Naive thymus-derived CD4-positive, alpha-beta T cell (primary cell): ENCODE results near the gene PPT1. TPM values are rescaled to one million over a fixed set of nuclear protein-coding genes. Genes with fewer than 3 reads are reported as not detected.
A peak's percentile ranks its signal among the peaks of the same experiment; 100 is the strongest.

Source experiments
- ATAC-seq: fragments of 150-1000 bp; cut with Tn5 transposase; 2 replicates; pipeline ENCODE4 v1.10.0; 2021; ENCODE audit warnings: mild to moderate bottlenecking, moderate library complexity
- CTCF ChIA-PET: fragments of 350-600 bp; sonication (Branson Sonifier 250); formaldehyde crosslinking; loops from one replicate; lab custom pipeline; 2021; ENCODE audit warnings: antibody characterized with exemption; lab: Charles Lee
- POLR2A ChIA-PET: fragments of 350-600 bp; sonication (Branson Sonifier 250); formaldehyde crosslinking; loops from one replicate; lab custom pipeline; 2021; ENCODE audit warnings: antibody characterized with exemption, inconsistent platforms; lab: Charles Lee
- DNase-seq, 9 donors: peaks; one replicate each; pipeline versions ENCODE4 v3.0.0 to v3.0.0-alpha.2; 2020 to 2022; ENCODE audit warnings: mixed read lengths in 1 of 9
- H3K27ac ChIP-seq: one replicate; pipeline ENCODE4 v1.7.0; 2013; ENCODE audit warnings: mild to moderate bottlenecking, low read depth, low read length, moderate library complexity
- H3K27me3 ChIP-seq, 2 donors: one replicate each; pipeline ENCODE4 v1.7.0; 2013; ENCODE audit warnings: low read length in 2 of 2, mild to moderate bottlenecking in 2 of 2, moderate library complexity in 2 of 2; ENCODE audit not compliant: control insufficient read depth in 2 of 2, insufficient read depth in 2 of 2
- H3K36me3 ChIP-seq, 3 experiments: 1 replicate in 2 of 3; 2 replicates in 1 of 3; pipeline ENCODE4 v1.7.0; 2013; ENCODE audit warnings: low read length in 3 of 3, mild to moderate bottlenecking in 3 of 3, moderate library complexity in 1 of 3; ENCODE audit not compliant: insufficient read depth in 3 of 3, control insufficient read depth in 2 of 3
- H3K4me1 ChIP-seq, 2 donors: one replicate each; pipeline ENCODE4 v1.7.0; 2013; ENCODE audit warnings: low read length in 2 of 2, mild to moderate bottlenecking in 2 of 2, moderate library complexity in 1 of 2; ENCODE audit not compliant: control insufficient read depth in 2 of 2, insufficient read depth in 2 of 2
- H3K4me3 ChIP-seq: 2 replicates; pipeline ENCODE4 v1.7.0; 2013; ENCODE audit warnings: mild to moderate bottlenecking, low read length
- H3K9me3 ChIP-seq, 3 experiments: 1 replicate in 2 of 3; 2 replicates in 1 of 3; pipeline ENCODE4 v1.7.0; 2013; ENCODE audit warnings: low read length in 3 of 3; ENCODE audit not compliant: control insufficient read depth in 2 of 3
- H3K27ac Mint-ChIP-seq, 9 donors: one replicate each; pipeline ENCODE4 v1.8.0; 2020 to 2022; ENCODE audit warnings: mixed read lengths in 9 of 9, mild to moderate bottlenecking in 8 of 9, moderate library complexity in 5 of 9, inconsistent platforms in 2 of 9
- H3K27me3 Mint-ChIP-seq, 5 donors: one replicate each; pipeline ENCODE4 v1.8.0; 2021 to 2022; ENCODE audit warnings: mixed read lengths in 5 of 5, mild to moderate bottlenecking in 1 of 5
- H3K36me3 Mint-ChIP-seq, 5 donors: one replicate each; pipeline ENCODE4 v1.8.0; 2020 to 2022; ENCODE audit warnings: mixed read lengths in 5 of 5, mild to moderate bottlenecking in 3 of 5, inconsistent platforms in 1 of 5
- H3K4me1 Mint-ChIP-seq, 7 donors: one replicate each; pipeline ENCODE4 v1.8.0; 2020 to 2022; ENCODE audit warnings: mixed read lengths in 7 of 7, mild to moderate bottlenecking in 3 of 7, inconsistent platforms in 1 of 7
- H3K4me3 Mint-ChIP-seq, 10 donors: one replicate each; pipeline ENCODE4 v1.8.0; 2020 to 2022; ENCODE audit warnings: mild to moderate bottlenecking in 10 of 10, mixed read lengths in 10 of 10, moderate library complexity in 6 of 10, inconsistent platforms in 2 of 10
- H3K9me3 Mint-ChIP-seq, 11 donors: one replicate each; pipeline ENCODE4 v1.8.0; 2020 to 2022; ENCODE audit warnings: mixed read lengths in 11 of 11, mild to moderate bottlenecking in 4 of 11, inconsistent platforms in 1 of 11, moderate library complexity in 1 of 11
- intact Hi-C, 2 donors: fragments of 100-400 bp; cut with micrococcal nuclease; formaldehyde crosslinking; loops; one replicate each; pipeline ENCODE4 v1.15.1; 2023
- polyA plus RNA-seq, 2 donors: library from polyadenylated mRNA; unstranded; fragments of 300-500 nt; fragmentation: Illumina TruSeq; gene quantifications; one replicate each; pipeline ENCODE4 v1.2.3, GENCODE V29; 2021
- total RNA-seq, 6 experiments: library from RNA in 5 of 6; stranded (reverse) in 5 of 6; gene quantifications; 1 replicate in 5 of 6; 2 replicates in 1 of 6; pipeline ENCODE4 v1.2.3 and lab custom pipeline; 2021 to 2026

Gene PPT1
- total and polyA plus RNA-seq, 7 experiments from 2014 or later: 51.8 to 264 (median 100) TPM

DNA sequence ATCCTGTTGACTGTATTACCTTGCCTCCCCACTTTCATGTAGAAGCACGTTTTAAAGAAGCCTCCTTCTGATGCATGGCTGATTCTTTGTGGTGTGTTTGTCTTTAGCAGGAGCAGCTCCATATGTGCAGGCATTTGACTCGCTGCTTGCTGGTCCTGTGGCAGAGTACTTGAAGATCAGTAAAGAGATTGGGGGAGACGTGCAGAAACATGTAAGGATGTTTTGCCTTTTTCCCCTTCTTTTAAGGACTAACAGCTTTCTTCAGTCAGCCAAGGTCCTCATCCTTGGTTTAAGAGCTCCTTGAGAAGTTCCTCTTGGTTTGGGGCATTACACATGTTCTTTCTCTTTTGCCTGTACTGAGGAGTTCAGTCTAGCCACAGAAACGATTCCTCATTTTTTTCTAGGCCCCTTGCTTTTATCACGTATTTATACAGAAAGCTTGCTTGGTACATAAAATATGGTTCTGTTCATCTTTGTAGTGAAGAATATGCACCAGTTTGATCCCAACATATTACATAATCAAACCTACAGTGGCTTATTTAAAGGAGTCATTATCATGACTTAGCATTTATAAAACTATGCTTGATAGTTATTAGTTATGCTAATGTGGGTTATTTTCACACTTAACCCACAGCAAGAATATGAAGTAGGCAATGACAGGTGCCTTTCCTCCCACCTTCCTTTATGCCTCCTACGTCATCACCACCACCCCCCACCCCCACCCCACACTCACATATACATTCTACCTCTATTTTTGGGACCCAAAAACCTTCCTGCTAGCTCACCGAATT is 36.9 kb downstream of the PPT1 start:
- Histone ChIP-seq H3K4me1 (peaks cover 68 to 91% of the 10 kb centered on the region in 2 donors), H3K36me3 (peaks cover 14 to 52% (median 30%) of the 10 kb centered on the region in 3 experiments), H3K27ac (peak overlapping the region; percentile 77), H3K27me3 (no peaks in the 10 kb centered on the region), H3K9me3 (no peaks in the 10 kb centered on the region), H3K4me3 (peak overlapping the region; percentile 21)
- ChIA-PET CTCF (interaction anchor here (0.6 to 1.3 kb wide), 6 partner anchors 10 to 47 kb away, joined by 3 to 6 read pairs (median 3); no protein-coding TSS in a partner anchor), POLR2A (interaction anchor here (0.6 to 21.3 kb wide), 8 partner anchors 11 to 472 kb away, joined by 3 to 306 read pairs (median 6); partner anchors contain the start of gene CAP1)
- H3K27me3 Mint-ChIP-seq: no peaks in the 10 kb centered on the region
- no peaks in the 10 kb centered on the region for H3K9me3 Mint-ChIP-seq
- DNase-seq (no peak), ATAC-seq (no peak)
- peak overlapping the region; percentile 72 to 97 (median 88) for H3K27ac Mint-ChIP-seq
- H3K36me3 Mint-ChIP-seq: peaks cover 25 to 60% (median 47%) of the 10 kb centered on the region in 5 donors
- H3K4me3 Mint-ChIP-seq: peak overlapping the region; percentile 7 to 87 (median 73)
- H3K4me1 Mint-ChIP-seq: peaks cover 80 to 99% (median 91%) of the 10 kb centered on the region in 7 donors
- intact Hi-C loops: loop anchor here (1.0 kb wide), 4 partner anchors 10 to 21 kb away; partner anchors contain the start of gene CAP1 (in 1 of the 2)

DNA sequence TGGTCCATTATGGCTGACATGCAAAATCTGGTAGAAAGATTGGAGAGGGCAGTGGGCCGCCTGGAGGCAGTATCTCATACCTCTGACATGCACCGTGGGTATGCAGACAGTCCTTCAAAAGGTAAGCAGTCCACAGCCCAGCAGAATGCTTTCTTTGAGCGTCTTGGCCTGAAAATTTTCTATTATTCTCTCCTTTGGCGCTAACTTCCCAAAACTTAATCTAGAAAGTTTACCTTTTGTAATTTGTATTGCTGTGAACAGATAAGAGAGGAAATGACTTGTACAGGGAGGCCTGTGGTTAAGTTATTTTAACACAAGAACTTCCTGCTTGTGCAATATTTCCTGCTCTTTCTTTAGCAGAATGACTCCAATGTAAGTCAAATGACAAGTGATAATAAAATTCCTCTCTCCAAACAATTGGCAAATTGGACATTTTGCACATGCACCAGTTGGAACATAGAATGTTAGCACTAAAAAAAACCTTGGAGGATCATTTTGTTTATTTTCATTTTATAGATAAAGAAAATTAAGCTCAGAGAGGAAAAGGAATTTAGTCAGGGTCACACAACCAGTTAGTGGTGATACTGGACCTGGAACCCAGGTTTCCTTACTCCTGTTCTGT is 37.6 kb downstream of the PPT1 start:
- POLR2A ChIA-PET: interaction anchor here (0.6 to 21.3 kb wide), 7 partner anchors 12 to 472 kb away, joined by 3 to 306 read pairs (median 5); partner anchors contain the start of gene CAP1

DNA sequence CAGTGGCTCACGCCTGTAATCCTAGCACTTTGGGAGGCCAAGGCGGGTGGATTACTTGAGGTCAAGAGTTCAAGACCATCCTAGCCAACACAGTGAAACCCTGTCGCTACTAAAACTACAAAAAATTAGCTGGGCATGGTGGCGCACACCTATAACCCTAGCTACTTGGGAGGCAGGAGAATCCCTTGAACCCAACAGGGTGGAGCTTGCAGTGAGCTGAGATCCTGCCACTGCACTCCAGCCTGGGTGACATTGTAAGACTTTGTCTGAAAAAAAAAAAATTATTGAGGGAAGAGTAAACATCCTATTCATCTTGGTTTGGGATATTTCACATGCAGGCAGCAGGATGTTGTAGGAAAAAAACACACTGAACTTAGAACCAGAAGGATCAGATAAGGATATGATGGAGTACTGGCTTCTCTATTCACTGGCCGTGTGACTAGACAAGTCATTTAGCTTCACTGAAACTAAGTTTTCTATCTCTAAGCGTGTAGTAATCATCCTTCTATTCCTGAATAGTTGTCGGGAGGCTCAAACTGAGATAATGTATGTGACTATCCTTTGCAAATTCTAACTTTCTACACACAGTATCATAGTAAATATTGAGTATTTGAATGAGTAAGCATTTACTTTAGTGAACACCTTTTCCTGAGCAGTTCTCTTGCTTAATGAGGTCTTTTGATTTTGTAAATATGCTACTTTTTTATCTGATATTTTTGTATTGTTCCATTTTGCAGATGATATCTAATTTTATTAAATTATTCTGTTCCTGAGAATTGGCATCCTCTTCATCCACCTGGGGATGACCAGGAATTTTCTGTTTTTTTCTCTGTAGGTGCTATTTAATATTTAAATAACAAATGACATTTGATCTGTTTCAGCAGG is 38.4 kb downstream of the PPT1 start:
- Mint-ChIP-seq H3K9me3 (no peaks in the 10 kb centered on the region), H3K4me1 (peaks cover 78 to 99% (median 91%) of the 10 kb centered on the region in 7 donors), H3K27me3 (no peaks in the 10 kb centered on the region), H3K27ac (peak overlapping the region; percentile 79 to 97 (median 88)), H3K4me3 (peak overlapping the region; percentile 65 to 90 (median 82)), H3K36me3 (peaks cover 17 to 57% (median 36%) of the 10 kb centered on the region in 5 donors)
- H3K36me3 ChIP-seq: peaks cover 5 to 37% (median 15%) of the 10 kb centered on the region in 3 experiments
- ChIA-PET CTCF (interaction anchor here (0.6 to 1.0 kb wide), 2 partner anchors 20 to 143 kb away, joined by 3 read pairs; no protein-coding TSS in a partner anchor), POLR2A (interaction anchor here (1.3 to 21.3 kb wide), 3 partner anchors 13 to 26 kb away, joined by 3 to 306 read pairs (median 7); partner anchors contain the start of gene CAP1)
- no peaks in the 10 kb centered on the region for H3K9me3 ChIP-seq
- H3K4me1 ChIP-seq: peaks cover 62 to 80% of the 10 kb centered on the region in 2 donors
- H3K27me3 ChIP-seq: no peaks in the 10 kb centered on the region
- intact Hi-C loops: loop anchor here (1.0 kb wide), 4 partner anchors 8 to 20 kb away; partner anchors contain the start of gene CAP1 (in 1 of the 2)
- no peak for DNase-seq
- peak overlapping the region; percentile 21 for H3K4me3 ChIP-seq
- ATAC-seq: no peak
- H3K27ac ChIP-seq: peak overlapping the region; percentile 77

More for the DNA sequence above, 37.6 kb downstream of the PPT1 start:
- Histone ChIP-seq H3K4me1 (peaks cover 64 to 87% of the 10 kb centered on the region in 2 donors), H3K36me3 (peaks cover 11 to 45% (median 23%) of the 10 kb centered on the region in 3 experiments), H3K4me3 (peak overlapping the region; percentile 21), H3K27ac (peak overlapping the region; percentile 77), H3K27me3 (no peaks in the 10 kb centered on the region), H3K9me3 (no peaks in the 10 kb centered on the region)
- Mint-ChIP-seq H3K27ac (peak overlapping the region; percentile 79 to 97 (median 88)), H3K4me1 (peaks cover 79 to 99% (median 91%) of the 10 kb centered on the region in 7 donors), H3K4me3 (peak overlapping the region; percentile 65 to 90 (median 82)), H3K27me3 (no peaks in the 10 kb centered on the region), H3K36me3 (peaks cover 22 to 62% (median 44%) of the 10 kb centered on the region in 5 donors), H3K9me3 (no peaks in the 10 kb centered on the region)
- ATAC-seq: peak; percentile 83
- peak in 7 of 9 donors; percentile 33 to 65 (median 56) for DNase-seq
- intact Hi-C loops: loop anchor here (1.0 kb wide), 4 partner anchors 9 to 20 kb away; partner anchors contain the start of gene CAP1 (in 1 of the 2)
- CTCF ChIA-PET: interaction anchor here (0.6 to 1.3 kb wide), 5 partner anchors 9 to 142 kb away, joined by 3 to 6 read pairs (median 3); no protein-coding TSS in a partner anchor

DNA sequence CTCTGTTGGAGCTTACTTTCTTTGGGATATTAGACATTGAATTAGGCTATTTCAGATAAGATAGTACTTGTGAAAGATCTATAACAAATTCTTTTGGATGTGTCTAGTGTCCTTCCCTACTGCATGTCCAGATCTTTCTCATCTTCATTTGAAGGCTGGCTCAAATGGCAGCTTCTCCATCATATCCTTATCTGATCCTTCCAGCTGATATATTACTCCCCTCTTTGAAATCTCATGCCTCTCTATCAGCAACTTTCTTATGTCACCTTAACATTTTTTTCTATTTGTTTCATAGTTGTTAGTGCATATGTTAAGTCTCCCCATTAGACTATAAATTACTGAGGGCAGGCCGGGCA is 39.0 kb downstream of the PPT1 start:
- Mint-ChIP-seq H3K4me1 (peaks cover 77 to 99% (median 93%) of the 10 kb centered on the region in 7 donors), H3K4me3 (peak overlapping the region in 9 of 10 donors; percentile 39 to 90 (median 82))
- POLR2A ChIA-PET: interaction anchor here (0.8 to 21.3 kb wide), 5 partner anchors 13 to 26 kb away, joined by 3 to 306 read pairs (median 7); partner anchors contain the start of gene CAP1

DNA sequence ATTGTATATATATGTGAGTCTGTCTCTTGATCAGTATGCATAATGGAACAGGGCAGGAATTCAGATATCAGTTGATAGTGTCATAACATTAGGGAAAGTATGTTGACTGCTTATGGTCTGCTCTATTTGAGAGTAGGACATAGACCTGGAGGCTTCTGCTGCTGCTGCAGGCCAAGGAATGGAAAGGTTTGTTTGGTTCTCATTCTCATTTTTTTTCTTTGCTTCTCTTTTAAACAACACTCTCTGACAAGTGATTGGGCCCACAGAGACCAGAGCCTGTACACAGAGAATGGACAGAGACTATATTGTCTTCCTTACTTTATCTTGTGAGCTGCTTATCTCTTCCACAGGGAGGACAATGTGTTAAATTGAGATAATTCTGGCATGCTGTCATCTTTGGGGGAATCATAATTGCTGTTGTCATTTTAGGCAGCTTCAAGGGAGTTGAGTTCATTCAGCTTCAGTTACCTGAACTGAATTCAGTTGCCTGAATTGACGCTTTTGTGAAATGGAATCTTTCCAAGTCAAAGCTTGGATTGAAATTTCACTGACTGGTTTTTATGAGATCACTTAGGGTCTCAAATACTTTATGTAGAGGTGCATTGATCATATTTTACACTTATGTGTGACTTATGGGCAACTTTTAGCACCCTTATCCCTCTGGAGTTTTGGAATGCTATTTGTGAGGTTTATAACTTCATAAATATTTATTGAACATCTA is 39.6 kb downstream of the PPT1 start:
- H3K36me3 ChIP-seq: peaks cover 3 to 31% (median 10%) of the 10 kb centered on the region in 3 experiments
- H3K4me1 ChIP-seq: peaks cover 62 to 77% of the 10 kb centered on the region in 2 donors
- ATAC-seq: no peak
- CTCF ChIA-PET: interaction anchor here (0.6 to 1.6 kb wide), 4 partner anchors 15 to 24 kb away, joined by 3 to 5 read pairs (median 4); no protein-coding TSS in a partner anchor
- no peaks in the 10 kb centered on the region for H3K27me3 Mint-ChIP-seq
- no peaks in the 10 kb centered on the region for H3K27me3 ChIP-seq
- intact Hi-C loops: no loop called here
- POLR2A ChIA-PET: interaction anchor here (0.7 to 21.3 kb wide), 6 partner anchors 12 to 25 kb away, joined by 3 to 306 read pairs (median 5); partner anchors contain the start of gene CAP1
- no peaks in the 10 kb centered on the region for H3K9me3 Mint-ChIP-seq
- H3K27ac ChIP-seq: peak overlapping the region; percentile 77
- H3K9me3 ChIP-seq: no peaks in the 10 kb centered on the region
- peaks cover 78 to 100% (median 94%) of the 10 kb centered on the region in 7 donors for H3K4me1 Mint-ChIP-seq
- peak overlapping the region; percentile 14 for H3K4me3 ChIP-seq
- DNase-seq: no peak
- H3K4me3 Mint-ChIP-seq: peak overlapping the region; percentile 3 to 87 (median 54)
- peak overlapping the region; percentile 48 to 97 (median 88) for H3K27ac Mint-ChIP-seq
- H3K36me3 Mint-ChIP-seq: peaks cover 14 to 53% (median 32%) of the 10 kb centered on the region in 5 donors

More for the DNA sequence above, 39.0 kb downstream of the PPT1 start:
- no peaks in the 10 kb centered on the region for H3K9me3 ChIP-seq
- DNase-seq (no peak), ATAC-seq (no peak)
- Mint-ChIP-seq H3K27ac (peak overlapping the region; percentile 48 to 97 (median 88)), H3K27me3 (no peaks in the 10 kb centered on the region), H3K36me3 (peaks cover 14 to 54% (median 34%) of the 10 kb centered on the region in 5 donors), H3K9me3 (no peaks in the 10 kb centered on the region)
- H3K27ac ChIP-seq: peak overlapping the region; percentile 77
- H3K36me3 ChIP-seq: peaks cover 3 to 31% (median 10%) of the 10 kb centered on the region in 3 experiments
- peak overlapping the region; percentile 14 for H3K4me3 ChIP-seq
- intact Hi-C loops: no loop called here
- no peaks in the 10 kb centered on the region for H3K27me3 ChIP-seq
- CTCF ChIA-PET: interaction anchor here (0.6 to 1.6 kb wide), 3 partner anchors 15 to 21 kb away, joined by 3 to 5 read pairs (median 4); no protein-coding TSS in a partner anchor
- H3K4me1 ChIP-seq: peaks cover 62 to 77% of the 10 kb centered on the region in 2 donors
